ENCODE measurements around the gene USP34.
"Not testable (repeated sequence)": the region's sequence is repeated elsewhere in the genome, so short reads cannot be mapped to it uniquely, and the experiment has no call there.

DNA sequence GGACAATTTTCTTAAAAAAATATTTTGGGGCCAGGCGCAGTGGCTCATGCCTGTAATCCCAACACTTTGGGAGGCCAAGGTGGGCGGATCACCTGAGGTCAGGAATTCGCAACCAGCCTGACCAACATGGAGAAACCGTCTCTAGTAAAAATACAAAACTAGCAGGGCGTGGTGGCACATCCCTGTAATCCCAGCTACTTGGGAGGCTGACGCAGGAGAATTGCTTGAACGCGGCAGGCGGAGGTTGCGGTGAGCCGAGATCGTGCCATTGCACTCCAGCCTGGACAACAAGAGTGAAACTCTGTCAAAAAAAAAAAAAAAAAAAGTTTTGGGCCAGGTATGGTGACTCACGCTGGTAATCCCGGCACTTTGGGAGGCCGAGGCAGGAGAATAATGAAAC is 276.2 kb downstream of the USP34 start:
- TF ChIP-seq, protein P1, sequence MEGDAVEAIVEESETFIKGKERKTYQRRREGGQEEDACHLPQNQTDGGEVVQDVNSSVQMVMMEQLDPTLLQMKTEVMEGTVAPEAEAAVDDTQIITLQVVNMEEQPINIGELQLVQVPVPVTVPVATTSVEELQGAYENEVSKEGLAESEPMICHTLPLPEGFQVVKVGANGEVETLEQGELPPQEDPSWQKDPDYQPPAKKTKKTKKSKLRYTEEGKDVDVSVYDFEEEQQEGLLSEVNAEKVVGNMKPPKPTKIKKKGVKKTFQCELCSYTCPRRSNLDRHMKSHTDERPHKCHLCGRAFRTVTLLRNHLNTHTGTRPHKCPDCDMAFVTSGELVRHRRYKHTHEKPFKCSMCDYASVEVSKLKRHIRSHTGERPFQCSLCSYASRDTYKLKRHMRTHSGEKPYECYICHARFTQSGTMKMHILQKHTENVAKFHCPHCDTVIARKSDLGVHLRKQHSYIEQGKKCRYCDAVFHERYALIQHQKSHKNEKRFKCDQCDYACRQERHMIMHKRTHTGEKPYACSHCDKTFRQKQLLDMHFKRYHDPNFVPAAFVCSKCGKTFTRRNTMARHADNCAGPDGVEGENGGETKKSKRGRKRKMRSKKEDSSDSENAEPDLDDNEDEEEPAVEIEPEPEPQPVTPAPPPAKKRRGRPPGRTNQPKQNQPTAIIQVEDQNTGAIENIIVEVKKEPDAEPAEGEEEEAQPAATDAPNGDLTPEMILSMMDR (IDR thresholded peaks at IDR 0.05; ENCODE audit: poor library complexity): not testable (repeated sequence)
- TF ChIP-seq EZH2 (IDR thresholded peaks at IDR 0.05; ENCODE audit: borderline replicate concordance); EZH2phosphoT487 (IDR thresholded peaks at IDR 0.05; ENCODE audit: low read depth, severe bottlenecking, unreplicated experiment): not testable (repeated sequence)

Data from hepatocyte (in vitro differentiated cells).